H9 (cell line): ENCODE measurements around the gene FRAS1. TPM values are rescaled to one million over a fixed set of nuclear protein-coding genes. Genes with fewer than 3 reads are reported as not detected.

Experiments
- DNase-seq: peaks from one replicate; pipeline ENCODE4 v3.0.0-alpha.2; 2017
- H2AFZ ChIP-seq: one replicate; pipeline ENCODE4 v1.6.1; 2013; ENCODE audit warnings: mild to moderate bottlenecking, low read length, control low read depth, moderate library complexity
- H2AK5ac ChIP-seq: 2 replicates; pipeline ENCODE4 v1.6.1; 2013; ENCODE audit warnings: low read length, control low read depth, mixed read lengths; ENCODE audit not compliant: insufficient read length
- H2BK120ac ChIP-seq: one replicate; pipeline ENCODE4 v1.6.1; 2013; ENCODE audit warnings: low read depth, mild to moderate bottlenecking, low read length, control low read depth, inconsistent platforms; ENCODE audit not compliant: poor library complexity, severe bottlenecking
- H2BK12ac ChIP-seq: 2 replicates; pipeline ENCODE4 v1.6.1; 2013; ENCODE audit warnings: low read length, control low read depth, mixed read lengths, low read depth; ENCODE audit not compliant: insufficient read length
- H2BK15ac ChIP-seq: 2 replicates; pipeline ENCODE4 v1.6.1; 2013; ENCODE audit warnings: low read depth, low read length, control low read depth
- H2BK20ac ChIP-seq: one replicate; pipeline ENCODE4 v1.6.1; 2013; ENCODE audit warnings: low read depth, mild to moderate bottlenecking, low read length, control low read depth, inconsistent platforms; ENCODE audit not compliant: poor library complexity, severe bottlenecking
- H2BK5ac ChIP-seq: 2 replicates; pipeline ENCODE4 v1.6.1; 2013; ENCODE audit warnings: low read length, control low read depth, mixed read lengths; ENCODE audit not compliant: insufficient read length
- H3K14ac ChIP-seq: 2 replicates; pipeline ENCODE4 v1.6.1; 2013; ENCODE audit warnings: low read length, control low read depth; ENCODE audit not compliant: insufficient read depth
- H3K18ac ChIP-seq: 2 replicates; pipeline ENCODE4 v1.6.1; 2013; ENCODE audit warnings: low read depth, mild to moderate bottlenecking, mixed read lengths, low read length, control low read depth; ENCODE audit not compliant: insufficient read length
- H3K23ac ChIP-seq: 2 replicates; pipeline ENCODE4 v1.6.1; 2013; ENCODE audit warnings: low read length, control low read depth, mixed read lengths, low read depth; ENCODE audit not compliant: insufficient read length
- H3K23me2 ChIP-seq: 2 replicates; pipeline ENCODE4 v1.6.1; 2013; ENCODE audit warnings: low read depth, mild to moderate bottlenecking, mixed read lengths, low read length, control low read depth; ENCODE audit not compliant: insufficient read length, poor library complexity, severe bottlenecking
- H3K27ac ChIP-seq: 2 replicates; pipeline ENCODE4 v1.5.1; 2013; ENCODE audit warnings: low read length, control low read depth, mixed read lengths, low read depth; ENCODE audit not compliant: insufficient read length
- H3K27me3 ChIP-seq: 2 replicates; pipeline ENCODE4 v1.6.1; 2013; ENCODE audit warnings: low read length, control low read depth, inconsistent platforms; ENCODE audit not compliant: insufficient read depth
- H3K4ac ChIP-seq: 2 replicates; pipeline ENCODE4 v1.6.1; 2013; ENCODE audit warnings: low read depth, mild to moderate bottlenecking, control low read depth, inconsistent platforms, low read length, moderate library complexity
- H3K4me1 ChIP-seq: 2 replicates; pipeline ENCODE4 v1.6.1; 2013; ENCODE audit warnings: low read length, control low read depth, inconsistent platforms; ENCODE audit not compliant: insufficient read depth
- H3K4me2 ChIP-seq: 2 replicates; pipeline ENCODE4 v1.6.1; 2013; ENCODE audit warnings: low read length, control low read depth, mixed read lengths; ENCODE audit not compliant: insufficient read length, insufficient read depth
- H3K56ac ChIP-seq: 2 replicates; pipeline ENCODE4 v1.6.1; 2013; ENCODE audit warnings: low read depth, mild to moderate bottlenecking, mixed read lengths, low read length, control low read depth; ENCODE audit not compliant: insufficient read length
- H3K79me1 ChIP-seq: 2 replicates; pipeline ENCODE4 v1.6.1; 2013; ENCODE audit warnings: low read depth, mild to moderate bottlenecking, moderate library complexity, low read length, control low read depth, inconsistent platforms; ENCODE audit not compliant: insufficient read depth, poor library complexity, severe bottlenecking
- H3K79me2 ChIP-seq: 2 replicates; pipeline ENCODE4 v1.6.1; 2013; ENCODE audit warnings: low read length, control low read depth, inconsistent platforms; ENCODE audit not compliant: insufficient read depth
- H3K9ac ChIP-seq: 2 replicates; pipeline ENCODE4 v1.6.1; 2013; ENCODE audit warnings: low read length, control low read depth, mixed read lengths; ENCODE audit not compliant: insufficient read length; ENCODE audit errors: extremely low read depth
- H3K9me3 ChIP-seq: one replicate; pipeline ENCODE4 v1.6.1; 2013; ENCODE audit warnings: low read depth, low read length, inconsistent platforms; ENCODE audit not compliant: control insufficient read depth
- H3T11ph ChIP-seq: one replicate; pipeline ENCODE4 v1.6.1; 2013; ENCODE audit warnings: mild to moderate bottlenecking, low read length, control low read depth, inconsistent platforms
- H4K20me1 ChIP-seq: one replicate; pipeline ENCODE4 v1.6.1; 2013; ENCODE audit not compliant: control insufficient read depth, insufficient read length, insufficient read depth
- H4K5ac ChIP-seq: 2 replicates; pipeline ENCODE4 v1.6.1; 2013; ENCODE audit warnings: low read depth, mild to moderate bottlenecking, mixed read lengths, low read length, control low read depth; ENCODE audit not compliant: insufficient read length
- H4K8ac ChIP-seq: replicated peaks from 2 replicates; pipeline ENCODE4 v1.6.1; 2013; ENCODE audit warnings: low read length, control low read depth, mixed read lengths, low read depth; ENCODE audit not compliant: insufficient read length
- H4K91ac ChIP-seq: 2 replicates; pipeline ENCODE4 v1.6.1; 2013; ENCODE audit warnings: low read depth, mild to moderate bottlenecking, moderate library complexity, mixed read lengths, low read length, control low read depth; ENCODE audit not compliant: insufficient read length
- H3K27ac Mint-ChIP-seq, 3 experiments: 2 replicates in 2 of 3; 3 replicates in 1 of 3; pipeline ENCODE4 v1.8.0; 2020 to 2021; ENCODE audit warnings: mixed read lengths in 3 of 3, mild to moderate bottlenecking in 1 of 3, moderate library complexity in 1 of 3
- H3K27me3 Mint-ChIP-seq: 2 replicates; pipeline ENCODE4 v1.8.0; 2021; ENCODE audit warnings: low read depth, mild to moderate bottlenecking, moderate library complexity, mixed read lengths
- H3K36me3 Mint-ChIP-seq, 3 experiments: 2 replicates in 2 of 3; 3 replicates in 1 of 3; pipeline ENCODE4 v1.8.0; 2020 to 2021; ENCODE audit warnings: low read depth in 3 of 3, mixed read lengths in 3 of 3; ENCODE audit not compliant: insufficient read depth in 1 of 3
- H3K4me1 Mint-ChIP-seq, 2 experiments: 2 replicates each; pipeline ENCODE4 v1.8.0; 2020; ENCODE audit warnings: mixed read lengths in 2 of 2
- H3K4me3 Mint-ChIP-seq, 2 experiments: 2 replicates in 1 of 2; 3 replicates in 1 of 2; pipeline ENCODE4 v1.8.0; 2020 to 2021; ENCODE audit warnings: mild to moderate bottlenecking in 2 of 2, mixed read lengths in 2 of 2, moderate library complexity in 1 of 2
- H3K9me3 Mint-ChIP-seq, 2 experiments: 2 replicates in 1 of 2; 3 replicates in 1 of 2; pipeline ENCODE4 v1.8.0; 2020; ENCODE audit warnings: mild to moderate bottlenecking in 2 of 2, mixed read lengths in 2 of 2, moderate library complexity in 1 of 2
- total RNA-seq: library from RNA; stranded (reverse); gene quantifications from 2 replicates; pipeline ENCODE4 v1.2.1, GENCODE V29; 2021
- TF ChIP-seq, protein P1 (sequence below): fragments of 200-600 bp; sonication (generic); conservative IDR thresholded peaks from 3 replicates; pipeline ENCODE4 v1.8.0; 2021; ENCODE audit warnings: antibody characterized with exemption, mild to moderate bottlenecking

The FRAS1 gene
- total RNA-seq, 1 experiment from 2014 or later: 58.5 TPM

DNA sequence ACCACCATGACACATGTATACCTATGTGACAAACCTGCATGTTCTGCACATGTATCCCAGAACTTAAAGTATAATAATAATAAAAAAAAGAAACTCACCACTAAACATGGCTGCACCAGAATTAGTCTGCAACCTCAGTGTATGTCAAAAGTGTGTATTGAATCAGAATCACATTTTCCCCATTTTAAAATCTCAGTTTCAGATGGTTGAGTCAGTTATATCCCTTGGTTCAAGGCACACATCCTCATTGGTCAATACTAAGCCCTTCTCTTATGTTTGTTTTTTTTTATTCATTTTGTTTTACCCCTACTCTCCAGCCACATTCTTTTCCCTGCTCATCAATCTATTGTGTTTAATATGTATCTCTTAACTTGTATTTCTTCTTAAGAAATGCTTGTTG lies 436.6 kb downstream of the FRAS1 start:
- Mint-ChIP-seq H3K27ac (no peak overlapping the region), H3K36me3 (peaks cover 24 to 52% (median 31%) of the 10 kb centered on the region in 3 experiments), H3K9me3 (no peaks in the 10 kb centered on the region), H3K4me1 (no peaks in the 10 kb centered on the region), H3K4me3 (no peak overlapping the region), H3K27me3 (no peaks in the 10 kb centered on the region)
- TF ChIP-seq, protein P1, sequence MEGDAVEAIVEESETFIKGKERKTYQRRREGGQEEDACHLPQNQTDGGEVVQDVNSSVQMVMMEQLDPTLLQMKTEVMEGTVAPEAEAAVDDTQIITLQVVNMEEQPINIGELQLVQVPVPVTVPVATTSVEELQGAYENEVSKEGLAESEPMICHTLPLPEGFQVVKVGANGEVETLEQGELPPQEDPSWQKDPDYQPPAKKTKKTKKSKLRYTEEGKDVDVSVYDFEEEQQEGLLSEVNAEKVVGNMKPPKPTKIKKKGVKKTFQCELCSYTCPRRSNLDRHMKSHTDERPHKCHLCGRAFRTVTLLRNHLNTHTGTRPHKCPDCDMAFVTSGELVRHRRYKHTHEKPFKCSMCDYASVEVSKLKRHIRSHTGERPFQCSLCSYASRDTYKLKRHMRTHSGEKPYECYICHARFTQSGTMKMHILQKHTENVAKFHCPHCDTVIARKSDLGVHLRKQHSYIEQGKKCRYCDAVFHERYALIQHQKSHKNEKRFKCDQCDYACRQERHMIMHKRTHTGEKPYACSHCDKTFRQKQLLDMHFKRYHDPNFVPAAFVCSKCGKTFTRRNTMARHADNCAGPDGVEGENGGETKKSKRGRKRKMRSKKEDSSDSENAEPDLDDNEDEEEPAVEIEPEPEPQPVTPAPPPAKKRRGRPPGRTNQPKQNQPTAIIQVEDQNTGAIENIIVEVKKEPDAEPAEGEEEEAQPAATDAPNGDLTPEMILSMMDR: no peak
- no peak overlapping the region for H3K4me2 ChIP-seq
- H3K79me2 ChIP-seq: no peaks in the 10 kb centered on the region
- no peak overlapping the region for H2BK20ac ChIP-seq
- H3K79me1 ChIP-seq: no peaks in the 10 kb centered on the region
- no peak overlapping the region for H3K14ac ChIP-seq
- H3K27ac ChIP-seq: no peak overlapping the region
- H3K4ac ChIP-seq: no peak overlapping the region
- no peak overlapping the region for H4K91ac ChIP-seq
- no peak overlapping the region for H3T11ph ChIP-seq
- no peak overlapping the region for H4K8ac ChIP-seq
- no peak overlapping the region for H2BK15ac ChIP-seq
- no peaks in the 10 kb centered on the region for H3K4me1 ChIP-seq
- no peaks in the 10 kb centered on the region for H3K27me3 ChIP-seq
- H2AFZ ChIP-seq: no peak overlapping the region
- no peak overlapping the region for H3K23ac ChIP-seq
- H4K20me1 ChIP-seq: no peaks in the 10 kb centered on the region
- DNase-seq: no peak
- H3K23me2 ChIP-seq: no peaks in the 10 kb centered on the region
- no peak overlapping the region for H3K18ac ChIP-seq
- no peak overlapping the region for H2BK12ac ChIP-seq
- H2AK5ac ChIP-seq: no peak overlapping the region
- no peak overlapping the region for H4K5ac ChIP-seq
- H2BK5ac ChIP-seq: no peak overlapping the region
- H2BK120ac ChIP-seq: no peak overlapping the region
- H3K56ac ChIP-seq: no peak overlapping the region
- no peaks in the 10 kb centered on the region for H3K9me3 ChIP-seq
- H3K9ac ChIP-seq: no peak overlapping the region
